ENCODE data around the gene SYNJ2.

The SYNJ2 gene

DNA sequence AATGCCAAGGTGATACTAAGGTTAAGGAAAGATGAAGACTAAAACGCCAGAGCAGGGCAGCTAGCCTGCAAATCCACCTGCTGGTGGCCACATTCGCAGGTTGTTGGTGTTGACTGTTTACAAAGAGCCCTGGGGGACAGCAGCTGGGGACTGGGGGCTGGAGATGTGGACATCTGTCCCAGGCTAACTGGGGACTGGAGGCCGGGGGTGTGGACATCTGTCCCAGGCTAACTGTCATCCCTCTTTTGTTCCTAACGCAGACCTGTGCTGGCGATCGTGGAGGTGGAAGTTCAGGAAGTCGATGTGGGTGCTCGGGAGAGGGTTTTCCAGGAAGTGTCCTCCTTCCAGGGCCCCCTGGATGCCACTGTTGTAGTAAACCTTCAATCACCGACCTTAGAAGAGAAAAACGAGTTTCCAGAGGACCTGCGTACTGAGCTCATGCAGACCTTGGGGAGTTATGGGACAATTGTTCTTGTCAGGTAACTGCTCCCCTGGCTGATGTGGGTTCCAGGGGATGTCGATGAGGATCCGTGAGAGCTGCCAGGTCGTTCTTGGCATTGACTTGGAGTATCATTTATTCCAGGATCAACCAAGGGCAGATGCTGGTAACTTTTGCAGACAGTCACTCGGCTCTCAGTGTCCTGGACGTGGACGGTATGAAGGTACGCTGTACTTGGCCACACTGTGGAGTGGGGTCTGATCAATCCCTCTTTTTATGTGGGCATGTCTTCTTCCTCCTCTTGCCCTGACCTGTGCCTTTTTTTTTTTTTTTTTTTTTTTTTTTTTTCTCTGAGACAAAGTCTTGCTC is 99.4 kb downstream of the SYNJ2 start:
- no peaks in the 10 kb centered on the region for H3K4me1 ChIP-seq (ENCODE audit: insufficient read depth, low read length, severe bottlenecking)
- no peaks in the 10 kb centered on the region for H3K36me3 ChIP-seq (ENCODE audit: insufficient read depth, low read length)
- no peaks in the 10 kb centered on the region for H3K9me3 ChIP-seq (ENCODE audit: low read length)
- H3K9ac ChIP-seq (ENCODE audit: low read length), result no peak overlapping the region
- no peaks in the 10 kb centered on the region for H3K79me2 ChIP-seq (ENCODE audit: insufficient read depth, low read length)
- H3K4me2 ChIP-seq (ENCODE audit: low read length), result no peak overlapping the region
- H3K27ac ChIP-seq (ENCODE audit: low read depth, low read length, poor library complexity, severe bottlenecking), result no peak overlapping the region
- no peaks in the 10 kb centered on the region for H3F3A ChIP-seq (ENCODE audit: insufficient read depth, low read length)
- no peaks in the 10 kb centered on the region for H3K9me2 ChIP-seq (ENCODE audit: low read depth, low read length)
- no peaks in the 10 kb centered on the region for H3K27me3 ChIP-seq (ENCODE audit: insufficient read depth, low read length)
- no peak for TF ChIP-seq EZH2 (IDR thresholded peaks at IDR 0.05; ENCODE audit: borderline replicate concordance, low read length)
- no peak for TF ChIP-seq CTCF (IDR thresholded peaks at IDR 0.05; ENCODE audit: low read length)
- H2AFZ ChIP-seq (ENCODE audit: low read length), result no peak overlapping the region
- no peak overlapping the region for H3K4me3 ChIP-seq (ENCODE audit: low read depth, low read length, poor library complexity, severe bottlenecking)
- no peaks in the 10 kb centered on the region for H4K20me1 ChIP-seq (ENCODE audit: insufficient read depth, low read length)

DNA sequence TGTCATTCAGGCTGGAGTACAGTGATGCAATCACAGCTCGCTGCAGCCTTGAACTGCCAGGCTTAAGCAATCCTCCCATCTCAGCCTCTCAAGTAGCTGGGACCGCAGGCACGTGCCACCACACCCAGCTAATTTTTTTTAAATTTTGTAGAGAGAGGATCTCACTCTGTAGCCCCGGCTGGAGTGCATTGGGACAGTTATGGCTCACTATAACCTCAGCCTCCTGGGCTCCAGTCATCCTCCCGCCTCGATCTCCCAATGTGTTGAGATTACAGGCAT is 99.9 kb downstream of the SYNJ2 start:
- Histone ChIP-seq H4K20me1 (ENCODE audit: insufficient read depth, low read length) (no peaks in the 10 kb centered on the region), H3K9ac (ENCODE audit: low read length) (no peak overlapping the region), H3K27ac (ENCODE audit: low read depth, low read length, poor library complexity, severe bottlenecking) (no peak overlapping the region), H3K27me3 (ENCODE audit: insufficient read depth, low read length) (no peaks in the 10 kb centered on the region), H3K4me1 (ENCODE audit: insufficient read depth, low read length, severe bottlenecking) (no peaks in the 10 kb centered on the region), H3K9me3 (ENCODE audit: low read length) (no peaks in the 10 kb centered on the region), H3K4me2 (ENCODE audit: low read length) (no peak overlapping the region), H3F3A (ENCODE audit: insufficient read depth, low read length) (no peaks in the 10 kb centered on the region), H3K79me2 (ENCODE audit: insufficient read depth, low read length) (no peaks in the 10 kb centered on the region), H2AFZ (ENCODE audit: low read length) (no peak overlapping the region), H3K9me2 (ENCODE audit: low read depth, low read length) (no peaks in the 10 kb centered on the region), H3K36me3 (ENCODE audit: insufficient read depth, low read length) (no peaks in the 10 kb centered on the region), H3K4me3 (ENCODE audit: low read depth, low read length, poor library complexity, severe bottlenecking) (no peak overlapping the region)
- TF ChIP-seq CTCF (IDR thresholded peaks at IDR 0.05; ENCODE audit: low read length) (no peak), EZH2 (IDR thresholded peaks at IDR 0.05; ENCODE audit: borderline replicate concordance, low read length) (no peak)

- H3K9ac ChIP-seq (ENCODE audit: low read length), result no peak overlapping the region
- H3K9me2 ChIP-seq (ENCODE audit: low read depth, low read length), result no peaks in the 10 kb centered on the region
- H3K27ac ChIP-seq (ENCODE audit: low read depth, low read length, poor library complexity, severe bottlenecking), result no peak overlapping the region
- no peaks in the 10 kb centered on the region for H3K36me3 ChIP-seq (ENCODE audit: insufficient read depth, low read length)
- no peaks in the 10 kb centered on the region for H3K4me1 ChIP-seq (ENCODE audit: insufficient read depth, low read length, severe bottlenecking)
- no peaks in the 10 kb centered on the region for H3K79me2 ChIP-seq (ENCODE audit: insufficient read depth, low read length)
- no peak for TF ChIP-seq EZH2 (IDR thresholded peaks at IDR 0.05; ENCODE audit: borderline replicate concordance, low read length)
- no peak for TF ChIP-seq CTCF (IDR thresholded peaks at IDR 0.05; ENCODE audit: low read length)
- H3K27me3 ChIP-seq (ENCODE audit: insufficient read depth, low read length), result no peaks in the 10 kb centered on the region
- no peak overlapping the region for H3K4me2 ChIP-seq (ENCODE audit: low read length)
- H3K9me3 ChIP-seq (ENCODE audit: low read length), result no peaks in the 10 kb centered on the region
- no peaks in the 10 kb centered on the region for H3F3A ChIP-seq (ENCODE audit: insufficient read depth, low read length)
- no peak overlapping the region for H2AFZ ChIP-seq (ENCODE audit: low read length)
- H3K4me3 ChIP-seq (ENCODE audit: low read depth, low read length, poor library complexity, severe bottlenecking), result no peak overlapping the region
- no peaks in the 10 kb centered on the region for H4K20me1 ChIP-seq (ENCODE audit: insufficient read depth, low read length)
These were observed 102.0 kb downstream of the SYNJ2 start for GRCh38 chr6:158083455-158084325.
